Caco-2 (cell line): ENCODE results near the gene WIF1. TPM values are rescaled to one million over a fixed set of nuclear protein-coding genes. Genes with fewer than 3 reads are reported as not detected.

Source experiments
- BruUV-seq: library from RNA; stranded (reverse); fragments of 400-500 nt; replicated peaks from 2 replicates; lab custom pipeline; 2021; lab: Mats Ljungman, UMichigan
- CTCF ChIA-PET: fragments of 300-600 bp; sonication (Branson Sonifier 250); formaldehyde crosslinking; loops from one replicate; lab custom pipeline; 2022; ENCODE audit warnings: antibody characterized with exemption; lab: Charles Lee
- POLR2A ChIA-PET: fragments of 300-600 bp; sonication (Branson Sonifier 250); formaldehyde crosslinking; loops from one replicate; lab custom pipeline; 2022; ENCODE audit warnings: antibody characterized with exemption; lab: Charles Lee
- DNase-seq, 2 experiments: peaks; one replicate each; pipeline versions ENCODE4 v3.0.0 to v3.0.0-alpha.2; 2020 to 2022
- H3K27me3 ChIP-seq: replicated peaks from 2 replicates; pipeline ENCODE4 v1.6.0; 2011; ENCODE audit warnings: low read length; ENCODE audit not compliant: control insufficient read depth, insufficient read depth
- H3K36me3 ChIP-seq: 2 replicates; pipeline ENCODE4 v1.5.1; 2011; ENCODE audit warnings: low read length; ENCODE audit not compliant: control insufficient read depth, insufficient read depth
- H3K4me1 ChIP-seq: fragments of 250-450 bp; sonication (Bioruptor Pico); 2 replicates; pipeline ENCODE4 v1.5.1; 2020; ENCODE audit warnings: mild to moderate bottlenecking
- H3K4me3 ChIP-seq: 2 replicates; pipeline ENCODE4 v1.5.1; 2011; ENCODE audit warnings: low read depth, mild to moderate bottlenecking, control low read depth, low read length
- H3K9me3 ChIP-seq: fragments of 250-450 bp; sonication (Bioruptor Pico); 2 replicates; pipeline ENCODE4 v1.5.1; 2020; ENCODE audit warnings: mild to moderate bottlenecking, moderate library complexity
- H3K27ac Mint-ChIP-seq: one replicate; pipeline ENCODE4 v1.8.0; 2022; ENCODE audit warnings: mixed read lengths; ENCODE audit not compliant: unreplicated experiment
- H3K27me3 Mint-ChIP-seq: one replicate; pipeline ENCODE4 v1.8.0; 2022; ENCODE audit warnings: mixed read lengths; ENCODE audit not compliant: insufficient read depth, unreplicated experiment
- H3K36me3 Mint-ChIP-seq: one replicate; pipeline ENCODE4 v1.8.0; 2022; ENCODE audit warnings: mild to moderate bottlenecking, mixed read lengths; ENCODE audit not compliant: insufficient read depth, unreplicated experiment
- H3K4me1 Mint-ChIP-seq: one replicate; pipeline ENCODE4 v1.8.0; 2022; ENCODE audit warnings: low read depth, mixed read lengths; ENCODE audit not compliant: unreplicated experiment
- H3K4me3 Mint-ChIP-seq: one replicate; pipeline ENCODE4 v1.8.0; 2022; ENCODE audit warnings: mild to moderate bottlenecking, moderate library complexity, mixed read lengths; ENCODE audit not compliant: unreplicated experiment
- H3K9me3 Mint-ChIP-seq: one replicate; pipeline ENCODE4 v1.8.0; 2022; ENCODE audit warnings: mixed read lengths; ENCODE audit not compliant: unreplicated experiment
- CTCF ChIP-seq, 2 experiments: fragments of 200-600 bp in 1 of 2; IDR thresholded peaks; 1 replicate in 1 of 2; 2 replicates in 1 of 2; pipeline versions ENCODE4 v1.5.1 to v1.8.0; 2011 to 2022; ENCODE audit warnings: antibody characterized with exemption in 1 of 2, control low read depth in 1 of 2, inconsistent platforms in 1 of 2, low read depth in 1 of 2, low read length in 1 of 2, mild to moderate bottlenecking in 1 of 2, moderate library complexity in 1 of 2; ENCODE audit not compliant: insufficient read depth in 1 of 2, severe bottlenecking in 1 of 2, unreplicated experiment in 1 of 2
- intact Hi-C: fragments of 100-400 bp; cut with micrococcal nuclease; formaldehyde crosslinking; loops from one replicate; pipeline ENCODE4 v1.10.0; 2022; ENCODE audit not compliant: unreplicated experiment
- total RNA-seq: library from RNA; stranded (reverse); gene quantifications from 2 replicates; pipeline ENCODE4 v1.2.3, GENCODE V29; 2022

The WIF1 gene
- total RNA-seq, 1 experiment from 2014 or later = not detected

DNA sequence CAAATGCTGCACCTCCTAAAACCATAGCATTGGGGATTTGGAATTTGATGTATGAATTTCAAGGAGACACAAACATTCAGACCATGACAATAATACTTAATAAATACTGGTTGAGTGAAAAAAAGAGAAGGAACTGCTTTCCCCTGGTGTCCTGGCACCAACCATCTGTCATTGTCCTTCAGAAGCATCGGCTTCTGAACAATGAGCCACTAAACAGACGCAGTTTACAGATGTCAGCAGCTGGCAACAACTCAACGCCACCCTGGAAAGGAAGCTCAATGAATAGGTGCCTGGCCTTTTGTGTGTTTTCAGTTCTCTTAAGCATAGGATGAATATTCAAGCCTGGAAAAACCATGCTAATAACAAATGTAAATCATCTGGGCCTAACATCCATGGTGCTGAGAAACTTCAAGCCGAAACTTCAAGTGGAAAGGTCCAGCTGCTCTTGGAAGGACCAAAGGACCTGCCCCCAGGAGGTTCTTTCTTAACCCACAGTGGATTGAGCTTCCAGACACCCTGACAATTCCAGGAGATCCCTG, 101.3 kb downstream of the WIF1 start:
- CTCF ChIA-PET = no interaction called here
- H3K27ac Mint-ChIP-seq = no peak overlapping the region
- no peaks in the 10 kb centered on the region for H3K36me3 Mint-ChIP-seq
- TF ChIP-seq CTCF (IDR thresholded peaks at IDR 0.05; ENCODE audit: insufficient read depth in 1 of 2, low read depth in 1 of 2, low read length in 1 of 2, severe bottlenecking in 1 of 2, unreplicated experiment in 1 of 2) = no peak
- no peak overlapping the region for H3K4me3 Mint-ChIP-seq
- no TSS peak for BruUV-seq
- Histone ChIP-seq H3K4me1 (peaks cover 53% of the 10 kb centered on the region), H3K27me3 (no peaks in the 10 kb centered on the region), H3K4me3 (no peak overlapping the region), H3K36me3 (no peaks in the 10 kb centered on the region), H3K9me3 (no peaks in the 10 kb centered on the region)
- H3K27me3 Mint-ChIP-seq = no peaks in the 10 kb centered on the region
- peaks cover 12% of the 10 kb centered on the region for H3K4me1 Mint-ChIP-seq
- no peak for DNase-seq
- H3K9me3 Mint-ChIP-seq = no peaks in the 10 kb centered on the region
- POLR2A ChIA-PET = no interaction called here
- intact Hi-C loops = no loop called here

- POLR2A ChIA-PET = no interaction called here
- H3K4me3 ChIP-seq = no peak overlapping the region
- intact Hi-C loops = no loop called here
- Mint-ChIP-seq H3K4me1 (peaks cover 19% of the 10 kb centered on the region), H3K9me3 (no peaks in the 10 kb centered on the region), H3K27me3 (no peaks in the 10 kb centered on the region), H3K36me3 (no peaks in the 10 kb centered on the region), H3K4me3 (no peak overlapping the region), H3K27ac (no peak overlapping the region)
- no TSS peak for BruUV-seq
- peaks cover 36% of the 10 kb centered on the region for H3K4me1 ChIP-seq
- CTCF ChIA-PET = no interaction called here
- no peaks in the 10 kb centered on the region for H3K9me3 ChIP-seq
- no peaks in the 10 kb centered on the region for H3K36me3 ChIP-seq
- DNase-seq = no peak
- TF ChIP-seq CTCF (IDR thresholded peaks at IDR 0.05; ENCODE audit: insufficient read depth in 1 of 2, low read depth in 1 of 2, low read length in 1 of 2, severe bottlenecking in 1 of 2, unreplicated experiment in 1 of 2) = no peak
- no peaks in the 10 kb centered on the region for H3K27me3 ChIP-seq
Measured at GRCh38 chr12:65016881-65017650, 104.0 kb downstream of the WIF1 start.

DNA sequence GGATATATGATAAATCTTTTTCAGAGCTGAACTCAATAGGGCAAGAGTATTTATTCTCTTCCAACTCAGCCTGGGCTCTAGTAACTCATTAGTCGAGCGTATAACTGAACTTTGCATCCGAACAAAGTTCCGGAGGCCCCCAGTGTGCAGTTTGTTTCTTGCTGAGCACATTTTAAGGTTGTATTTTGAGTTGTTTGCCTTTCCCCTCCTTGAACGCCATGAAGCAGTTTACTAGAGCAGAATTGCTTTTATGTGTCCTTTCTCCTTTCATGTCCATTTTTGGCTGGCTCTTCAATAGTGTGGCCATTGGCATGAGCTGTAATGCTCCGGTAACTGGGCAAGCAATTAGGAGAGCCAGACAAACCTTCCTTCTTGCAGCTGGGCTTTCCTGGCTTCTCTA, 105.3 kb downstream of the WIF1 start:
- no peaks in the 10 kb centered on the region for H3K27me3 Mint-ChIP-seq
- DNase-seq = no peak
- H3K27me3 ChIP-seq = no peaks in the 10 kb centered on the region
- peaks cover 27% of the 10 kb centered on the region for H3K4me1 ChIP-seq
- POLR2A ChIA-PET = no interaction called here
- H3K9me3 ChIP-seq = no peaks in the 10 kb centered on the region
- no peak overlapping the region for H3K27ac Mint-ChIP-seq
- no peaks in the 10 kb centered on the region for H3K36me3 Mint-ChIP-seq
- H3K36me3 ChIP-seq = no peaks in the 10 kb centered on the region
- CTCF ChIA-PET = no interaction called here
- no peak for TF ChIP-seq CTCF (IDR thresholded peaks at IDR 0.05; ENCODE audit: insufficient read depth in 1 of 2, low read depth in 1 of 2, low read length in 1 of 2, severe bottlenecking in 1 of 2, unreplicated experiment in 1 of 2)
- H3K4me1 Mint-ChIP-seq = peaks cover 19% of the 10 kb centered on the region
- H3K4me3 ChIP-seq = no peak overlapping the region
- H3K9me3 Mint-ChIP-seq = no peaks in the 10 kb centered on the region
- H3K4me3 Mint-ChIP-seq = no peak overlapping the region
- intact Hi-C loops = no loop called here
- BruUV-seq = no TSS peak
